Stimulated activated CD8-positive, alpha-beta memory T cell treated with anti-CD3 and anti-CD28 coated beads, Interleukin-15, amount 100 ng/mL, for 48 hours (primary cell): ENCODE measurements around the gene PAQR4.

Experiments used
- DNase-seq, 2 donors: peaks; one replicate each; pipeline ENCODE4 v3.0.0-alpha.2; 2020; ENCODE audit warnings: low read depth in 2 of 2

Gene PAQR4

GRCh38 chr16:3004781-3005284 lies 35.7 kb downstream of the PAQR4 start:
- DNase-seq = no peak

- no peak for DNase-seq
These were observed 38.2 kb downstream of the PAQR4 start for GRCh38 chr16:3007059-3007956.

- no peak for DNase-seq
These were observed 39.0 kb downstream of the PAQR4 start for GRCh38 chr16:3007957-3008689.

GRCh38 chr16:3008690-3009037 lies 39.5 kb downstream of the PAQR4 start:
- no peak for DNase-seq

- no peak for DNase-seq
These were observed 40.6 kb downstream of the PAQR4 start for GRCh38 chr16:3009568-3010390.

GRCh38 chr16:3010510-3010909 lies 41.4 kb downstream of the PAQR4 start:
- no peak for DNase-seq

GRCh38 chr16:3012246-3012645 lies 43.1 kb downstream of the PAQR4 start:
- DNase-seq = no peak

GRCh38 chr16:3012828-3013420 lies 43.8 kb downstream of the PAQR4 start, which contains the start of gene CLDN9:
Gene CLDN9, plus strand, starts transcription at chr16:3012923. Its CDS starts 440 bp downstream, at chr16:3013363.
- no peak for DNase-seq

- DNase-seq = no peak
These were observed 44.4 kb downstream of the PAQR4 start for GRCh38 chr16:3013491-3013951.

GRCh38 chr16:3013998-3014690 lies 45.0 kb downstream of the PAQR4 start:
- no peak for DNase-seq

- no peak for DNase-seq
These were observed 45.8 kb downstream of the PAQR4 start for GRCh38 chr16:3014971-3015370.

- DNase-seq = no peak
These were observed 46.8 kb downstream of the PAQR4 start for GRCh38 chr16:3015865-3016521.

- no peak for DNase-seq
These were observed 48.2 kb downstream of the PAQR4 start for GRCh38 chr16:3017344-3017743.

GRCh38 chr16:3017794-3018506 lies 48.8 kb downstream of the PAQR4 start, which contains the start of gene CLDN6:
Gene CLDN6, minus strand, starts transcription at chr16:3018183. Its CDS starts 2,162 bp downstream, at chr16:3016021.
- DNase-seq = no peak

- DNase-seq = no peak
These were observed 50.6 kb downstream of the PAQR4 start for GRCh38 chr16:3019594-3020246.

- peak; percentile 63 to 73 for DNase-seq
These were observed 51.1 kb downstream of the PAQR4 start, which contains the start of gene TNFRSF12A for GRCh38 chr16:3020247-3020603. Gene TNFRSF12A, plus strand, starts transcription at chr16:3020368. Its CDS starts 30 bp downstream, at chr16:3020398.

- DNase-seq = no peak
These were observed 51.7 kb downstream of the PAQR4 start for GRCh38 chr16:3020604-3021448.
